ENCODE results near the gene MARCHF3.

DNA sequence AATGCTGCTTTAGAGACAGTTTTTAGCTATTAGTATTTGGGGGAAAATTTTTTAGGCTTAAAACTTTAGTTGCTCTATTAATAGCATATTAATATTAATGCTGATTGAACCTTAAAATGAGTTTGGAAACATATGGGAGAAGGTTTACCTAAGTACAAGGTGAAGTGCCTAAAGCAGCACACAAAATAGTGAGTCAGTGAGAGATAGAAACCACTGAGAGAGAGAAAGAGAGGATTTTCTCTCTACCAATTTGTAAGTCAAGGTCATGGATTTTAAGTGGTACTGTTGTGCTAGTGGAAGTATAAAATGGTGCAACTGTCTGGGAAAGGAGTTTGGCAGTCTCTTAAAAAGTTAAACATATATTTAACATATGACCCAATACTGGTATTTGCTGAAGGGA is 64.9 kb downstream of the MARCHF3 start:
- TF ChIP-seq, protein P1, sequence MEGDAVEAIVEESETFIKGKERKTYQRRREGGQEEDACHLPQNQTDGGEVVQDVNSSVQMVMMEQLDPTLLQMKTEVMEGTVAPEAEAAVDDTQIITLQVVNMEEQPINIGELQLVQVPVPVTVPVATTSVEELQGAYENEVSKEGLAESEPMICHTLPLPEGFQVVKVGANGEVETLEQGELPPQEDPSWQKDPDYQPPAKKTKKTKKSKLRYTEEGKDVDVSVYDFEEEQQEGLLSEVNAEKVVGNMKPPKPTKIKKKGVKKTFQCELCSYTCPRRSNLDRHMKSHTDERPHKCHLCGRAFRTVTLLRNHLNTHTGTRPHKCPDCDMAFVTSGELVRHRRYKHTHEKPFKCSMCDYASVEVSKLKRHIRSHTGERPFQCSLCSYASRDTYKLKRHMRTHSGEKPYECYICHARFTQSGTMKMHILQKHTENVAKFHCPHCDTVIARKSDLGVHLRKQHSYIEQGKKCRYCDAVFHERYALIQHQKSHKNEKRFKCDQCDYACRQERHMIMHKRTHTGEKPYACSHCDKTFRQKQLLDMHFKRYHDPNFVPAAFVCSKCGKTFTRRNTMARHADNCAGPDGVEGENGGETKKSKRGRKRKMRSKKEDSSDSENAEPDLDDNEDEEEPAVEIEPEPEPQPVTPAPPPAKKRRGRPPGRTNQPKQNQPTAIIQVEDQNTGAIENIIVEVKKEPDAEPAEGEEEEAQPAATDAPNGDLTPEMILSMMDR (conservative IDR thresholded peaks at IDR 0.05 in 1 of 2, IDR thresholded peaks at IDR 0.05 in 1 of 2; ENCODE audit: low read depth in 1 of 2, low read length in 2 of 2), result no peak
- TF ChIP-seq EZH2 (IDR thresholded peaks at IDR 0.05; ENCODE audit: low read length, missing control alignments), result no peak

Measured in fibroblast of lung (primary cell).